ENCODE results near the gene ATP6V0E2. TPM values are rescaled to one million over a fixed set of nuclear protein-coding genes. Genes with fewer than 3 reads are reported as not detected.

ATP6V0E2 gene
- total RNA-seq, 1 experiment from 2014 or later = 25.5 TPM

DNA sequence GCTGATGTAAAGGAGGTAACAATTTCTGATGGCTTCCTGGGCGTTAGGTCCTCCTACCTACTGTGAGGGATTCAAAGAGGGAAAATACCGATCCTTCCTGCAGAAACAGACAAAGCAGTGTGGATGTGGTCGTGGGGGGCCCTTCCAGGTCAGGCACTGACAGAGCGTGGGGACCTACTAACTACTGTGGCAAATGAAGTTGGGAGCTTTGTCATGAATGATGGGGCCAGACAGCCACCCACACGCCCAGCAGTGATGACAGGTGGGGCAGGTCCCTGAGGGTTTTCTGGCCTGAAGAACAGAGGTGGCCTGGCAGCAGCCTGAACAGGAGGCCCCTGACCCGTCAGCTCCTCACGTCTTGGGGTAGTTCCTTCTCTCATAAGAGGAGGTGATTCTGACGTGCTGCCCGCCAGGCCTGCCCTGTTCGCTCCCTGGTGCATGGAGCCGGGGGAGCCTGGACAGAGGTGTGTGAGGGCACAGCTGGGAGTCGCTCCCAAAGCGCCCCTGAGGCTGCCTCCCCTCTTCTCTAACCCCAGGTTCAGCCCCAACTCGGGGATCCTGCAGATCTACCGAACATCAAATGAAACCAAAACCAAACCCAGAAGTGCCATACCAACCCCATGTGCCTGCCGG is 4.2 kb downstream of the ATP6V0E2 start (continued):
- TF ChIP-seq SIN3A (IDR thresholded peaks at IDR 0.05; ENCODE audit: low read depth) = no peak
- TF ChIP-seq, protein P1, sequence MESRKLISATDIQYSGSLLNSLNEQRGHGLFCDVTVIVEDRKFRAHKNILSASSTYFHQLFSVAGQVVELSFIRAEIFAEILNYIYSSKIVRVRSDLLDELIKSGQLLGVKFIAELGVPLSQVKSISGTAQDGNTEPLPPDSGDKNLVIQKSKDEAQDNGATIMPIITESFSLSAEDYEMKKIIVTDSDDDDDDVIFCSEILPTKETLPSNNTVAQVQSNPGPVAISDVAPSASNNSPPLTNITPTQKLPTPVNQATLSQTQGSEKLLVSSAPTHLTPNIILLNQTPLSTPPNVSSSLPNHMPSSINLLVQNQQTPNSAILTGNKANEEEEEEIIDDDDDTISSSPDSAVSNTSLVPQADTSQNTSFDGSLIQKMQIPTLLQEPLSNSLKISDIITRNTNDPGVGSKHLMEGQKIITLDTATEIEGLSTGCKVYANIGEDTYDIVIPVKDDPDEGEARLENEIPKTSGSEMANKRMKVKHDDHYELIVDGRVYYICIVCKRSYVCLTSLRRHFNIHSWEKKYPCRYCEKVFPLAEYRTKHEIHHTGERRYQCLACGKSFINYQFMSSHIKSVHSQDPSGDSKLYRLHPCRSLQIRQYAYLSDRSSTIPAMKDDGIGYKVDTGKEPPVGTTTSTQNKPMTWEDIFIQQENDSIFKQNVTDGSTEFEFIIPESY (IDR thresholded peaks at IDR 0.05; ENCODE audit: extremely low read depth, insufficient replicate concordance, low read length) = no peak
- TF ChIP-seq, protein P2, sequence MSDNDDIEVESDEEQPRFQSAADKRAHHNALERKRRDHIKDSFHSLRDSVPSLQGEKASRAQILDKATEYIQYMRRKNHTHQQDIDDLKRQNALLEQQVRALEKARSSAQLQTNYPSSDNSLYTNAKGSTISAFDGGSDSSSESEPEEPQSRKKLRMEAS (IDR thresholded peaks at IDR 0.05) = no peak

DNA sequence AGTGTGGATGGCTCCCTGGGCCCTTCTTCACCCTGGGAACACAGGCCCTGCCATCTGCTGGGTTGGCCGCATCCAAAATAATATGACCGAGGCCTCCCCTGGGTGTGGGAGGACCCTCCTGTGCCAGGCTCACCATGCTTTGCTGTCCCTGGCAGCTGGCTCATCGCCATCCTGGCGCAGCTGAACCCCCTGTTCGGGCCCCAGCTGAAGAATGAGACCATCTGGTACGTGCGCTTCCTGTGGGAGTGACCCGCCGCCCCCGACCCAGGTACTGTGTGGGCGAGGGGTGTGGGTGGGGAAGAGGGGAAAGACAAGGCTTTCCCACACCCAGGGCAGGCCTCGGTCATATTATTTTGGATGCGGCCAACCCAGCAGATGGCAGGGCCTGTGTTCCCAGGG is 4.8 kb downstream of the ATP6V0E2 start:
- no peak overlapping the region for H3K9ac ChIP-seq (ENCODE audit: low read length)
- H3K4me2 ChIP-seq (ENCODE audit: low read length) = no peak overlapping the region
- no peaks in the 10 kb centered on the region for H3K27me3 ChIP-seq (ENCODE audit: insufficient read depth, low read length)
- H4K20me1 ChIP-seq (ENCODE audit: insufficient read depth) = no peaks in the 10 kb centered on the region
- ChIA-PET CTCF (no interaction called here), POLR2A (no interaction called here), RAD21 (ENCODE audit: low non-redundant PET in 1 of 2, low total read pairs in 2 of 2, uncharacterized antibody in 2 of 2, unreplicated experiment in 2 of 2) (no interaction called here)
- intact Hi-C loops (cut with micrococcal nuclease) = no loop called here
- H3K9me3 ChIP-seq (ENCODE audit: control insufficient read depth in 1 of 2, insufficient read depth in 1 of 2, low read depth in 1 of 2, low read length in 2 of 2) = no peaks in the 10 kb centered on the region
- no peaks in the 10 kb centered on the region for H3K79me2 ChIP-seq (ENCODE audit: insufficient read depth, low read length)
- H3K4me1 ChIP-seq (ENCODE audit: control insufficient read depth in 1 of 2, insufficient read depth in 2 of 2, low read length in 2 of 2) = peaks cover 7 to 15% of the 10 kb centered on the region in 2 experiments; a peak in 3 of 4 replicates
- BruUV-seq (replicated peaks) = no TSS peak
- H3K9me2 ChIP-seq (ENCODE audit: insufficient read depth) = no peaks in the 10 kb centered on the region
- no peaks in the 10 kb centered on the region for H3K36me3 ChIP-seq (ENCODE audit: control insufficient read depth in 1 of 2, insufficient read depth in 2 of 2, low read length in 2 of 2)
- no peak for ATAC-seq
- no peak overlapping the region for H3K27ac ChIP-seq (ENCODE audit: low read depth, low read length)
- H2AFZ ChIP-seq (ENCODE audit: low read depth, low read length, poor library complexity, severe bottlenecking) = no peak overlapping the region
- H3K4me3 ChIP-seq (replicated peaks in 1 of 2; ENCODE audit: low read depth in 1 of 2, low read length in 2 of 2) = no peak overlapping the region
- DNase-seq (ENCODE audit: low read depth, low spot score) = no peak
- no peak for TF ChIP-seq SIN3A (IDR thresholded peaks at IDR 0.05; ENCODE audit: low read depth)
- no peak for TF ChIP-seq TCF7L2 (IDR thresholded peaks at IDR 0.05; ENCODE audit: borderline replicate concordance, extremely low read depth, insufficient read depth, insufficient read length)
- TF ChIP-seq CEBPB (IDR thresholded peaks at IDR 0.05; ENCODE audit: low read depth) = no peak
- TF ChIP-seq, protein P3, sequence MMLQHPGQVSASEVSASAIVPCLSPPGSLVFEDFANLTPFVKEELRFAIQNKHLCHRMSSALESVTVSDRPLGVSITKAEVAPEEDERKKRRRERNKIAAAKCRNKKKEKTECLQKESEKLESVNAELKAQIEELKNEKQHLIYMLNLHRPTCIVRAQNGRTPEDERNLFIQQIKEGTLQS (IDR thresholded peaks at IDR 0.05) = no peak
- TF ChIP-seq ZFX (IDR thresholded peaks at IDR 0.05) = no peak
- TF ChIP-seq EGR1 (IDR thresholded peaks at IDR 0.05; ENCODE audit: low read depth) = no peak
- TF ChIP-seq POLR2AphosphoS5 (IDR thresholded peaks at IDR 0.05; ENCODE audit: low read depth, low read length) = no peak
- TF ChIP-seq, protein P1 (IDR thresholded peaks at IDR 0.05; ENCODE audit: extremely low read depth, insufficient replicate concordance, low read length) = no peak
- TF ChIP-seq YY1 (IDR thresholded peaks at IDR 0.05; ENCODE audit: extremely low read depth, insufficient replicate concordance, low read depth, low read length) = no peak
- TF ChIP-seq ZNF274 (IDR thresholded peaks at IDR 0.05; ENCODE audit: low read depth, low read length) = no peak
- TF ChIP-seq SP1 (IDR thresholded peaks at IDR 0.05; ENCODE audit: low read depth) = no peak
- TF ChIP-seq, protein P4, sequence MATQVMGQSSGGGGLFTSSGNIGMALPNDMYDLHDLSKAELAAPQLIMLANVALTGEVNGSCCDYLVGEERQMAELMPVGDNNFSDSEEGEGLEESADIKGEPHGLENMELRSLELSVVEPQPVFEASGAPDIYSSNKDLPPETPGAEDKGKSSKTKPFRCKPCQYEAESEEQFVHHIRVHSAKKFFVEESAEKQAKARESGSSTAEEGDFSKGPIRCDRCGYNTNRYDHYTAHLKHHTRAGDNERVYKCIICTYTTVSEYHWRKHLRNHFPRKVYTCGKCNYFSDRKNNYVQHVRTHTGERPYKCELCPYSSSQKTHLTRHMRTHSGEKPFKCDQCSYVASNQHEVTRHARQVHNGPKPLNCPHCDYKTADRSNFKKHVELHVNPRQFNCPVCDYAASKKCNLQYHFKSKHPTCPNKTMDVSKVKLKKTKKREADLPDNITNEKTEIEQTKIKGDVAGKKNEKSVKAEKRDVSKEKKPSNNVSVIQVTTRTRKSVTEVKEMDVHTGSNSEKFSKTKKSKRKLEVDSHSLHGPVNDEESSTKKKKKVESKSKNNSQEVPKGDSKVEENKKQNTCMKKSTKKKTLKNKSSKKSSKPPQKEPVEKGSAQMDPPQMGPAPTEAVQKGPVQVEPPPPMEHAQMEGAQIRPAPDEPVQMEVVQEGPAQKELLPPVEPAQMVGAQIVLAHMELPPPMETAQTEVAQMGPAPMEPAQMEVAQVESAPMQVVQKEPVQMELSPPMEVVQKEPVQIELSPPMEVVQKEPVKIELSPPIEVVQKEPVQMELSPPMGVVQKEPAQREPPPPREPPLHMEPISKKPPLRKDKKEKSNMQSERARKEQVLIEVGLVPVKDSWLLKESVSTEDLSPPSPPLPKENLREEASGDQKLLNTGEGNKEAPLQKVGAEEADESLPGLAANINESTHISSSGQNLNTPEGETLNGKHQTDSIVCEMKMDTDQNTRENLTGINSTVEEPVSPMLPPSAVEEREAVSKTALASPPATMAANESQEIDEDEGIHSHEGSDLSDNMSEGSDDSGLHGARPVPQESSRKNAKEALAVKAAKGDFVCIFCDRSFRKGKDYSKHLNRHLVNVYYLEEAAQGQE (IDR thresholded peaks at IDR 0.05; ENCODE audit: low read depth) = no peak
- no peak for TF ChIP-seq CBX3 (IDR thresholded peaks at IDR 0.05; ENCODE audit: low read depth)
- TF ChIP-seq, protein P2 (IDR thresholded peaks at IDR 0.05) = no peak
- no peak for TF ChIP-seq POLR2A (IDR thresholded peaks at IDR 0.05; ENCODE audit: borderline replicate concordance, extremely low read depth, insufficient read depth, insufficient read length)
- no peak for TF ChIP-seq EZH2phosphoT487 (IDR thresholded peaks at IDR 0.05; ENCODE audit: borderline replicate concordance)
